ENCODE results near the gene PTPN6.

PTPN6 gene

DNA sequence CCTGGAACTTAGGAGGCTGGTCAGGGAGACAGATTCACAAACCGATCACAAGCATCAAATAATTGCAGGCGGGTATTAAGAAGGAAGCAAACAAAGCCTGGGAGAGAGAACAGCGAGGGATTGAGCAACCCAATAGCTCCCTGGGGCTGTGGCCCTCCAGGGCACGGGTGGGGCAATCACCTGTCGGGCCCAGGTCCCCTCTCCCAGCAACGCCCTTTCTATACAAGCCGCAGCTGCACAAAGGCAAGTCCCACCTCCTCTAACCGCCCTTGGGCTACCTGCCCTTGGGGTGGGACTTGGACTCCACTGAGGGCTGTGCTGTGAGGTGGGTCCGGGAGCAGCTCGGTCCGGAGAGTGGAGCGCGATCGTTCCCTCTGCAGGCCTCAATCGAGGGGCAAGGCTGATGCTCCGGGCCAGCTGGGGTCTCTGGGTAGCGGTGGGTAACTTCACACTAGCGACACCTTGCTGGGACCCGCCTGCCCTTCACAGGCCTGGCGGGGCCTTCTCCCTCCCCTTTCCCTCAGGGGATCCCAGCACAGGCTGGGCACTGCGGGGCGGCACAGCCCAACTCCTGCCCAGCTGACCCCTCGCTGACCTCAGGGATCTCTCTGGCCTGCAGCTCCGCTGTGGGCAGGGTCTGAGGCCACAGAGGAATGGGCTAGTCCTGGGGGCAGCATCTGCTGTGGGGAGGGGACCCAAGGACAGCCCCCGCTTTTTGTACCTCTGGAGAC is 11.3 kb downstream of the PTPN6 start:
- intact Hi-C loops (cut with DNase I), result no loop called here
- DNase-seq, result no peak

DNA sequence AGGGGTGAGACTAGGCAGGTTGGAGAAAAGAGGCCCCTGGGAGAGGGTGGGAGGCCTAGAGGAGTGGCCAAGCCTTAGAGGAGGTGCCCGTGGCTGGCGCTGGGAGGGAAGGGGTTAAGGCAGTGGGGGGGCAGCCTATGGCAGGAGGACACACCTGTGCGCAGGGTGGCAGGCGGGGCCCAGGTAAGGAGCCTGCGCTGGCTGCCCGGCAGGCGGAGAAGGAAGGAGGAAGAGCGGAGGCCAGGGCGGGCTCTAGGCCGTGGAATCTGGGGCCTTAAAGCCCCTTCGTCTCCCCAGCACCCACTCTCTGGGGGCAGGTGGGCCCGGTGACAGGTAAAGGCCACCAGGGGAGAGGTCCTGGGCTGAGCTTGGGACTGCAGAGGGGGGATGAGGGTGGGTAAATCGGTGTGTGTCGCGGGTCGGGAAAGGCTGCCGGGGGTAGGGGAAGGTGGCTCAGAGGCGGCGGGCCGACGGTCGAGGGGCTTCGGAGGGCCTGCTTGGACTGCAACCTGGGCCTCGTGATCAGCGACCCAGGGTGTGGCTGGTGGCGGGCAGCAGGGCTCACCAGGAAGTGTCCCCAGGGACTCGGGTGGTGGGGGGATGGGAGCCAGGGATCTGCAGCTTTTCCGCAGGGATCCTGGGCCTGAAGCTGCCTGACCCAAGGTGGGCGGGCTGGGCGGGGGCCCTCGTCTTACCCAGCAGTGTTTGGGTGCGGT is 12.0 kb downstream of the PTPN6 start:
- no peak for DNase-seq
- intact Hi-C loops (cut with DNase I), result no loop called here

GRCh38 chr12:6963791-6964413 is 12.7 kb downstream of the PTPN6 start:
- intact Hi-C loops (cut with DNase I), result no loop called here

GRCh38 chr12:6964605-6965025 is 13.5 kb downstream of the PTPN6 start:
- intact Hi-C loops (cut with DNase I), result no loop called here
- no peak for DNase-seq

More at GRCh38 chr12:6963791-6964413, 12.7 kb downstream of the PTPN6 start:
- no peak for DNase-seq

- intact Hi-C loops (cut with DNase I), result no loop called here
- peak; percentile 62 to 95 (median 87) for DNase-seq
Measured at GRCh38 chr12:6965026-6965661, 14.0 kb downstream of the PTPN6 start.

- intact Hi-C loops (cut with DNase I), result no loop called here
- no peak for DNase-seq
Measured at GRCh38 chr12:6965714-6966113, 14.6 kb downstream of the PTPN6 start.

DNA sequence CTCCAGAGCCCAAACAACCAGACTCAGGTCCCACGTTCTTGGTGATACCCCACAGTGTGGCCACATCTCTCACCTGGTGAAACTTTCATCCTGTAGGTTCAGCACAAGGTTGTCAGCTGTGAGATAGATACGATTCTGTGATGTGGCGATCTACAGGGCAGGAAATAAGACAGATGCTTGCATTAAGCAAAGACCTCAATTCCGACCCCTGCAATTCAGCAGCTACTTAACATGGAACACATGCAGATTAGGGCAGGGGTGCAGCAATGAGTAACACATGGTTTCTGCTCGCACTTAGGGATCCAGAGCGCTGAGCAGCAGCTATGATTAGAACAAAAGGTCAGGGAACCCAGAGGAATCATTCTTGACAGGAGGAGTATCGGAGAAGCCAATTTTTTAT is 15.2 kb downstream of the PTPN6 start:
- intact Hi-C loops (cut with DNase I), result no loop called here
- DNase-seq, result no peak

- intact Hi-C loops (cut with DNase I), result no loop called here
- no peak for DNase-seq
Measured at GRCh38 chr12:6967651-6968100, 16.5 kb downstream of the PTPN6 start.

- intact Hi-C loops (cut with DNase I), result no loop called here
- no peak for DNase-seq
Measured at GRCh38 chr12:6968426-6968825, 17.3 kb downstream of the PTPN6 start.

DNA sequence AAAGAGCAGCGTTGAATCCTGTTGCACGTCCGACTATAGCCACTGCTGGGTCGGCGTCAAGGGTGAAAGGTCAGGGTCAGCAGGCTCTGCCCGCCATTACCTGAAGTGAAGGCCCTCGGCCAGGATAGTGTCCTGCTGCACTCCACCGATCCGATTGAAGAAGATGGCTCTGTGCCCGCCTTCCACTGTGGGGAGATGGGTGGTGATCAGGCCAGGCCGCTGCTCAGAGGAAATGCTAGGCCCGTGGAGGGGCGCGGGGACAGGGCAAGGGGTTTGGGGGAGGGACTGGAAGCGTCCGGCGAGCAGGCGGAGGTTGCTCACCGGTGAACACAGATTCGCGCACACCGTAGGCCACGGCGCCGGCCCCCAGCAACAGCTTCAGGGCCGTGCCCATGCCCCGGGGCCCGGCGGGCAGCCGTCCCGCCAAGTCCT is 19.0 kb downstream of the PTPN6 start:
- DNase-seq, result peak in 5 of 42 donors; percentile 23 to 54 (median 33)
- intact Hi-C loops (cut with DNase I), result loop anchor here (2.0 to 5.0 kb wide), 2 partner anchors 25 to 47 kb away; partner anchors contain the start of genes C12orf57 and LPCAT3

DNA sequence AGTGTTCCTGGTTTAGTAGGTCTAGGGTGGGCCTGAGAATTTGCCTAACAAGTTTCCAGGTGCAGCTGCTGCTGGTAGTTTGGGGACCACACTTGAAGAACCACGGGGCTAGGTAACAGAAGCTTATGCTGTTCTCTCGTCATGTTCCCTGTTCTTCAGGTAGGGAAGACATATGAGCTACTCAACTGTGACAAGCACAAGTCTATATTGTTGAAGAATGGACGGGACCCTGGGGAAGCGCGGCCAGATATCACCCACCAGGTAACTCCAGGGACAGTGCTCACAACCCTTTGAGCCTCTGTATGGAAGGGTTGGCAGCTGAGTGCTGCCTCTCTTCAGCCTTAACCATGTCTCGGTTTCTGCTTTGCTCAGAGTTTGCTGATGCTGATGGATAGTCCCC is 23.0 kb downstream of the PTPN6 start:
- intact Hi-C loops (cut with DNase I), result loop anchor here (5.0 kb wide), 1 partner anchor 43 kb away; the partner anchor contains the start of gene LPCAT3
- DNase-seq, result no peak

GRCh38 chr12:6975297-6976032 is 24.3 kb downstream of the PTPN6 start:
- intact Hi-C loops (cut with DNase I), result no loop called here
- no peak for DNase-seq

GRCh38 chr12:6977653-6978052 is 26.5 kb downstream of the PTPN6 start:
- intact Hi-C loops (cut with DNase I), result no loop called here

DNA sequence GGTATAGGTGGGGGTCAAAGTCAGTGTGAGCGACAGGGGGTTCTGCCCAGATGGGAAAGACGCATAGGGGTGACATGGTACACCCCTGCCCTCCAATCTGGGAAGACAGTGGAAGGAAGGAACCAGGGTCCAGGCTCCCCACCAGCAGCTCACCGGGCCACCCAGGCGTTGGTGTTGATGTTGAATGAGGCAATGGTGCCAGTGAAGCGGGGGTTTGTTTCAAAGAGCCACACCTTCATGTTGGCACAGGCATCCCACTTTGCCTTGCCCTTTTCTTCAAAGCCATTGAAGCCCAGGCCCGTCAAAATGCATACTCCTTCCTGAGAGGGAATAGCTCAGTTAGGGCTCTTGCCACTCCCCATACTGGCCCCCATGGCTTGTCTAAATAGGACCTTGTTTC is 27.0 kb downstream of the PTPN6 start:
- DNase-seq, result no peak
- intact Hi-C loops (cut with DNase I), result no loop called here

More at GRCh38 chr12:6977653-6978052, 26.5 kb downstream of the PTPN6 start:
- DNase-seq, result no peak

DNA sequence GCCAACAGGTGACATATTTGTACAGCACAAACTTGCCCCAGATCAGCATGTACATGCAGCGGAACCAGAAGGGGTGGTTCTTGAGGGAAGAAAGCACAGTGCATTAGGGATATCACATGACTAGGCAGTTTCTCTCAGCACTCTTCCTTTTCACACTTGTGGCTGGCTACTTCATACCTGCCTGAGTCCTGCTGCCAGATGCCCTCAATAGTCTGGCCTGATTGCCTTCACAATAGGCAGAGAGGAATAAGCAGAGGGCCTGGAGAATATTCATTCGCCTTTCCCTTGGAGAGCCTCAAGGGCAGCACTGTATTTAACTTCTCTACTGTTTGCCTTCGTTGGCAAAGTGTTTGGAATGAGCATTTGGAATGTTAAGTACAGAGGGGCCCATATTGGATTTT is 27.5 kb downstream of the PTPN6 start:
- DNase-seq, result no peak
- intact Hi-C loops (cut with DNase I), result no loop called here

GRCh38 chr12:6979021-6979420 is 27.9 kb downstream of the PTPN6 start:
- DNase-seq, result no peak
- intact Hi-C loops (cut with DNase I), result no loop called here

DNA sequence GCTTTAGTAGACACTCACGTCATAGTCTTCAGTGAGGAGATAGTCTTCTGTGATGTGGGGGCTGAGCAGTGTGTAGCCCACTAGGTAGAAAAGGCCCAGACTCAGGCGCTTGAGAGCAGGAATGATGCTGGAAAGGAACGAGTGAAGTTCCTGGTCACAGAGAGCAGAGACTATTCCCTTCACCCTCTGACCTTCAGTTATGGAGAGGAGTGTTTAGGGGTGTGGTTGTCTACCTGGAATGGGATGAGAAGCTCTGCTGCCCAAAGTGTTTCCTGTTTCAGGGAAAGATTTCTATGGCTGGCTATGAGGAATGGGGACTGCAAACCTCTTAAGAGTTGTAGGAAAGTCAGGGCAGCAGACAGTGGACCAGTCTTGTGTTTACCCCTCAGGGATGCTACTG is 28.3 kb downstream of the PTPN6 start:
- intact Hi-C loops (cut with DNase I), result no loop called here

GRCh38 chr12:6980075-6980474 is 28.9 kb downstream of the PTPN6 start:
- no peak for DNase-seq
- intact Hi-C loops (cut with DNase I), result no loop called here

More for the DNA sequence above, 28.3 kb downstream of the PTPN6 start:
- no peak for DNase-seq

- intact Hi-C loops (cut with DNase I), result no loop called here
- no peak for DNase-seq
Measured at GRCh38 chr12:6980740-6981139, 29.6 kb downstream of the PTPN6 start.
